ENCODE results near the gene PGAM2.

The PGAM2 gene

GRCh38 chr7:44103566-44103922, 38.2 kb upstream of the PGAM2 start:
- no peak for DNase-seq

- no peak for DNase-seq
Measured at GRCh38 chr7:44102846-44103565, 37.6 kb upstream of the PGAM2 start.

GRCh38 chr7:44101966-44102845, 36.8 kb upstream of the PGAM2 start:
- no peak for DNase-seq

GRCh38 chr7:44101303-44101965, 36.1 kb upstream of the PGAM2 start:
- no peak for DNase-seq

GRCh38 chr7:44100458-44101302, 35.3 kb upstream of the PGAM2 start:
- DNase-seq, result peak; percentile 85

GRCh38 chr7:44099669-44100068, 34.3 kb upstream of the PGAM2 start:
- no peak for DNase-seq

- DNase-seq, result no peak
Measured at GRCh38 chr7:44098092-44099068, 33.0 kb upstream of the PGAM2 start.

GRCh38 chr7:44097064-44097932, 31.9 kb upstream of the PGAM2 start:
- DNase-seq, result no peak

- no peak for DNase-seq
Measured at GRCh38 chr7:44096326-44096881, 31.0 kb upstream of the PGAM2 start.

GRCh38 chr7:44095781-44096180, 30.4 kb upstream of the PGAM2 start:
- DNase-seq, result no peak

- no peak for DNase-seq
Measured at GRCh38 chr7:44094883-44095592, 29.7 kb upstream of the PGAM2 start.

GRCh38 chr7:44094365-44094764, 29.0 kb upstream of the PGAM2 start:
- no peak for DNase-seq

GRCh38 chr7:44093102-44093641, 27.8 kb upstream of the PGAM2 start:
- no peak for DNase-seq

- DNase-seq, result peak; percentile 72
Measured at GRCh38 chr7:44087911-44088838, 22.8 kb upstream of the PGAM2 start.

GRCh38 chr7:44086627-44087026, 21.3 kb upstream of the PGAM2 start:
- no peak for DNase-seq

- no peak for DNase-seq
Measured at GRCh38 chr7:44085546-44085945, 20.2 kb upstream of the PGAM2 start.

GRCh38 chr7:44084701-44085100, 19.3 kb upstream of the PGAM2 start:
- DNase-seq, result no peak

- no peak for DNase-seq
Measured at GRCh38 chr7:44083796-44084195, 18.4 kb upstream of the PGAM2 start.

Measured in femur (tissue), 1 donor.